ENCODE data around the gene TENM3.

TENM3 gene

GRCh38 chr4:182842759-182843390 is 599.7 kb downstream of the TENM3 start:
- no peak for DNase-seq (ENCODE audit: low read depth)

- DNase-seq (ENCODE audit: low read depth) = no peak
Measured at GRCh38 chr4:182843808-182844325, 600.7 kb downstream of the TENM3 start.

- DNase-seq (ENCODE audit: low read depth) = no peak
Measured at GRCh38 chr4:182845618-182846017, 602.4 kb downstream of the TENM3 start.

- DNase-seq (ENCODE audit: low read depth) = no peak
Measured at GRCh38 chr4:182846036-182846435, 602.8 kb downstream of the TENM3 start.

GRCh38 chr4:182847576-182848450 is 604.6 kb downstream of the TENM3 start:
- DNase-seq (ENCODE audit: low read depth) = no peak

GRCh38 chr4:182848685-182849084 is 605.5 kb downstream of the TENM3 start:
- no peak for DNase-seq (ENCODE audit: low read depth)

All from T follicular helper cell (primary cell).